Ectodermal cell (in vitro differentiated cells): ENCODE data around the gene C12orf42.

Source experiments
- H3K27ac ChIP-seq: 2 replicates; pipeline ENCODE4 v1.7.0; 2013; ENCODE audit warnings: mild to moderate bottlenecking, low read depth, low read length; ENCODE audit not compliant: insufficient read depth, poor library complexity, severe bottlenecking
- H3K27me3 ChIP-seq: 2 replicates; pipeline ENCODE4 v1.7.0; 2013; ENCODE audit warnings: mild to moderate bottlenecking, low read length; ENCODE audit not compliant: insufficient read depth, control insufficient read depth, poor library complexity, severe bottlenecking
- H3K36me3 ChIP-seq: one replicate; pipeline ENCODE4 v1.7.0; 2013; ENCODE audit warnings: low read length; ENCODE audit not compliant: control insufficient read depth, insufficient read depth
- H3K4me1 ChIP-seq: one replicate; pipeline ENCODE4 v1.7.0; 2013; ENCODE audit warnings: low read length; ENCODE audit not compliant: control insufficient read depth, insufficient read depth
- H3K4me3 ChIP-seq: 2 replicates; pipeline ENCODE4 v1.7.0; 2013; ENCODE audit warnings: low read depth, low read length, control low read depth; ENCODE audit not compliant: insufficient read depth
- H3K9me3 ChIP-seq: 2 replicates; pipeline ENCODE4 v1.7.0; 2013; ENCODE audit warnings: mild to moderate bottlenecking, low read length, moderate library complexity; ENCODE audit not compliant: control insufficient read depth
- WGBS, 2 experiments: methylation state at CpG; one replicate each; pipeline ENCODE4 v1.1.7; 2013; ENCODE audit warnings: missing lambda C conversion rate in 2 of 2; 5-methylcytosine and 5-hydroxymethylcytosine counted together

The C12orf42 gene

DNA sequence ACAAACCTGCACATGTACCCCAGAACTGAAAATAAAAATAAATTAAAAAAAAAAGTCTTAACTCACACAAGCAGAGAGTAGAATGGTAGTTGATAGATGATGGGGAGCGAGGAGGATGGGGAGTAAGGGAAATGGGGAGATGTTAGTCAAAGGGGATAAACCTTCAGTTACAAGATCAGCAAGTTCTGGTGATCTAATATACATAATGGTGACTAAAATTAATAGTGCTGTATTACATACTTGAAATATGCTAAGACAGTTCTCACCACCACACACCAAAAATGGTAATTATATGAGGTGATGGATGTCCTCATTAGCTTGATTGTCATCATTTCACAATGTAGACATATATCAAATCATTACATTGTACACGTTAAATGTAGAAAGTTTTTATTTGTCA is 3.2 kb upstream of the C12orf42 start:
- no peak overlapping the region for H3K27ac ChIP-seq
- H3K9me3 ChIP-seq = no peaks in the 10 kb centered on the region
- no peak overlapping the region for H3K4me3 ChIP-seq
- peaks cover 6% of the 10 kb centered on the region for H3K4me1 ChIP-seq
- H3K27me3 ChIP-seq = no peaks in the 10 kb centered on the region
- 94% methylated on average over 1 to 2 of the region's 2 CpGs for WGBS, 2 experiments
- no peaks in the 10 kb centered on the region for H3K36me3 ChIP-seq

DNA sequence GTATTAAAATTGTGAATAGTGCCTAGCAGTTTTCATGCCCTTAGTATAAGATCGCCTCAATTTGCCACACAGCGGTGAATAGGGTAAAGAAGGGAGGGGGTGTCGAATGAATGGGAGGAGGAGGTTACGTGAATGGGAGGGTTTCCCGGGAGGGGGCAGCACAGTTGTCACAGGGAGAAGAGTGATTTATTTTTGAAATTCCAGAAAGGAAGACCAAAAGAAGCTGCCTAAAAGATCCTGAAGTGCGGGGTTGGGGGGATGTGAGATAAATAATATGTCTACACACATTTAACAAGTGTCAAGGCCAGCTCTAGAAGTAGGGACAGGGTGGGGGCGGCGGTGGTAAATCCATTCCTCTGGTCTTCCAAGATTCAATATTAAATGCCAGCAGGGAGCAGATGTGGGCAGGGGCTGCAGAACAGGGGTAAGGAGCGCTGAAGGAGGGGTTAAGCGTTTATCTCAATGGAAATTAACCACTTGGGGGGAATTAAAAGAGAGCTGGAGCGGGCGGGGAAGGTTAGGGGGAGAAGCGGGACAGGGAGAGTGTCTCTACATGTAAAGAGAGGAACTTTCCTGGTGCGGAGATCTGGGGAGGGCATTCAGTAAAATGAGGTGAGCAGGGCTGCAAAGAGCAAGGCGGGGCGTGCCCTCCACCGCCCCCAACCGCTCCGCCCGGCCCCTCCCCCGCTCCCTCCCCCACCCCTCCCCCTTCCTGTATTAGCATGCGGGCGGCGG is 867 bp downstream of the C12orf42 start:
- H3K4me1 ChIP-seq = peaks cover 7% of the 10 kb centered on the region
- H3K36me3 ChIP-seq = no peaks in the 10 kb centered on the region
- no peaks in the 10 kb centered on the region for H3K9me3 ChIP-seq
- H3K4me3 ChIP-seq = peak overlapping the region; percentile 34
- H3K27me3 ChIP-seq = no peaks in the 10 kb centered on the region
- H3K27ac ChIP-seq = peak overlapping the region; percentile 56
- 0 to 3% methylated on average over 16 to 17 of the region's 24 CpGs for WGBS, 2 experiments

DNA sequence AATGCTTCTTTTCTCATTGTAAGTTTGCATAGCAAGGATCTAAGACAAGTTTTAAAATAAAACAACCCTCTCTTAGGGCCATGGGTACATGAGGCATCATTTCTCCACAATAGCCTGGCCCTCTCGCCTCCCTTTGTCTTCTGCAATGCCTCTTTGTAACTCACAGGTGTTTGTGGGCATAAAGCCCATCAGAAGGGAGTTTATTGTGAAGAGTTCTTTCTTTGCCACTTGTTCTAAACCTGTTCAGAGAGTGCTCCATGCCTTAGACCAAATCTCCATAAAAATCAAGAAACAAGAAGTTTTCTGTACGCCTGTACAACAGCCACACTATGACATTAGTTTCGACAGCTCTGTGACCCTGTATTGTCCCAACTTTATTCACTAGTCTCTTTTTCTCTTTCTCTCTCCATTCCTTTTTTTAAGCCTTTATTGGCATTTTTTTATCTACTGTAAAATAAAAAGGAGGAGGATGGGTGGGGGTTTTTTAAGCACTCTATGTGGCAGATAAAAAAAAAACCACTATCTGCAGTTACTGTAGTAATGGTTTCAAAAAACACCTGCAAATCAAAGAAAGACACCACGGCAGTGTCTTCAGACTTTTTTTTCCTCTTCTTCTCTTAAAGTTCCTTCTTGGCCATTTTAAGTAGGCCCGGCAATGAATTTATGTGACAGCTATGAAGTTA is 1.6 kb downstream of the C12orf42 start:
- no peaks in the 10 kb centered on the region for H3K27me3 ChIP-seq
- peak overlapping the region; percentile 34 for H3K4me3 ChIP-seq
- 64 to 65% methylated on average over 5 of the region's 5 CpGs for WGBS, 2 experiments
- H3K9me3 ChIP-seq = no peaks in the 10 kb centered on the region
- no peak overlapping the region for H3K27ac ChIP-seq
- no peaks in the 10 kb centered on the region for H3K36me3 ChIP-seq
- H3K4me1 ChIP-seq = peaks cover 7% of the 10 kb centered on the region

DNA sequence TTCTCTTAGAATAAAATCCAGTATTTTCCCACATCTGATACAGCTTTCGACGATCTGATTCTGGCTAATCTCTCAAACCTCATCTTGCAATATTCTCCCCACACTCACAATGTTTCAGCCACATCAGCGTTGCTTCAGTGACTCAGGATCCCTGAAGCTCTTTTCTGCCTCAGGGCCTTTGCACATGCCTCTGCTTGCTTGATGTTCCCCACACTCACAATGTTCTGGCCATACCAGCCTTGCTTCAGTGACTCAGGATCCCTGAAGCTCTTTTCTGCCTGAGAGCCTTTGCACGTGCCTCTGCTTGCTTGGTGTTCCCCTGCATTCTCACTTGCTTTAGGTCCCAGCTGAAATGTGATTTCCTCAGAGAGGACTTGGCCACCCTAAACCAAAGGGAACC is 2.6 kb downstream of the C12orf42 start:
- no peak overlapping the region for H3K4me3 ChIP-seq
- no peak overlapping the region for H3K27ac ChIP-seq
- H3K4me1 ChIP-seq = peaks cover 7% of the 10 kb centered on the region
- no peaks in the 10 kb centered on the region for H3K9me3 ChIP-seq
- WGBS, 2 experiments = 90 to 93% methylated on average over 4 of the region's 4 CpGs
- H3K27me3 ChIP-seq = no peaks in the 10 kb centered on the region
- H3K36me3 ChIP-seq = no peaks in the 10 kb centered on the region

DNA sequence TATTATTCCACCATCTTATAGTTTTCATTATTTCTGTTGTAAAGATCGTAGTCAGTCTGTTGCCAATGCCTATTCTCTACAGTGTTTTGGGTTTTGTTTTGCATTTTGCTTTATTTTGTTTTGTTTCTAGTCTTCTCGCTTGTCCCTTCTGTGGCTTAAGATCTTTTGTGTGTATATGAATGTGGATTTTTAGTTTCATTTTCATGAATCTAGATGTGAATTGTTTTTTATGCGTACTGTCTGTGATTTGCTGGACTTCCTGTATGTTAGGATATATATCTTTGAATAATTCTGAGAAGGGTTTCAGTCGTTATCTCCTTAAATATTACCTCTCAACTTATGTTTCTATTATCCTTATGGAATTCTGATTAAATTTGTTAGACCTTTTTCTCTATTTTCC is 13.4 kb downstream of the C12orf42 start:
- 84 to 97% methylated on average over 1 to 2 of the region's 4 CpGs for WGBS, 2 experiments
- no peak overlapping the region for H3K27ac ChIP-seq
- H3K36me3 ChIP-seq = no peaks in the 10 kb centered on the region
- no peaks in the 10 kb centered on the region for H3K4me1 ChIP-seq
- no peaks in the 10 kb centered on the region for H3K27me3 ChIP-seq
- H3K9me3 ChIP-seq = no peaks in the 10 kb centered on the region
- H3K4me3 ChIP-seq = no peak overlapping the region

DNA sequence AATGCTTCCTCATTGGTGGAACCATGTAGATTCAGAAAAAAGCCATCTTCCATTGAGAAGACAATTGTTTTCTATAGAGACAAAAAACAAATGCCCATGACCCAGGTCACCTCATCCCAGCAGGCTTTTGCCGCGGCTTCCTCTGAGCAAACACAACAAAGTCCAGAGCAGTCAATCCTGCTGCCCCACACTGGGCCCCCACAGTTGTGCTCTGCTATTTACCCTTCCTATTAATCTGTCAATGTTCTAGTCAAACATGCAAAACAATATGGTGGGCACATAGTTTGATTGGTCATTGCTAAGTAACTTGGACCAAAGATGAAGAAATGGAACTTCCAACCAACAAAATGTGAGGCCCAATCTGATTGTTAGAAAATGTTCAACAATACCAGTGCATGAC is 20.7 kb downstream of the C12orf42 start:
- 28 to 56% methylated on average over 2 of the region's 2 CpGs for WGBS, 2 experiments
- Histone ChIP-seq H3K36me3 (no peaks in the 10 kb centered on the region), H3K27me3 (no peaks in the 10 kb centered on the region)

DNA sequence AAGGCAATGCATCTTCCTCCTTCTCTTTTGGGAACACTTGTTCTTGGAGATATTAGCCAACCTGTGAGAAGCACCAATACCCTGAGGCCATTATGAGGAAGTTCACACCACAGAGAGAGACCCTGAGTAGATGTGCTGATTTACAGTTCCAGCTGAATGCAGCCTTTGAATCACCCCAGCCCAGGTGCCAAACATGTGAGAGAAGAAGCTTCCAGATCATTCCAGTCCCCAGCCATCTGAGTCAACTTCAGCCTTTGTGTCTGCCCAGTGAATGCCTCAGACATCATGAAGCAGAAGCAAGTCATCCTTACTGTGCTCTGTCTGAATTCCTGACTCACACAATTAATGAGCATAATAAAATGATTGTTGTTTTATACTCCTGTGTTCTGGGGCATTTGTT is 25.1 kb downstream of the C12orf42 start:
- Histone ChIP-seq H3K27me3 (no peaks in the 10 kb centered on the region), H3K36me3 (no peaks in the 10 kb centered on the region), H3K4me3 (no peak overlapping the region), H3K27ac (no peak overlapping the region), H3K9me3 (no peaks in the 10 kb centered on the region), H3K4me1 (no peaks in the 10 kb centered on the region)

More for the DNA sequence above, 20.7 kb downstream of the C12orf42 start:
- Histone ChIP-seq H3K9me3 (no peaks in the 10 kb centered on the region), H3K4me3 (no peak overlapping the region), H3K4me1 (no peaks in the 10 kb centered on the region), H3K27ac (no peak overlapping the region)

DNA sequence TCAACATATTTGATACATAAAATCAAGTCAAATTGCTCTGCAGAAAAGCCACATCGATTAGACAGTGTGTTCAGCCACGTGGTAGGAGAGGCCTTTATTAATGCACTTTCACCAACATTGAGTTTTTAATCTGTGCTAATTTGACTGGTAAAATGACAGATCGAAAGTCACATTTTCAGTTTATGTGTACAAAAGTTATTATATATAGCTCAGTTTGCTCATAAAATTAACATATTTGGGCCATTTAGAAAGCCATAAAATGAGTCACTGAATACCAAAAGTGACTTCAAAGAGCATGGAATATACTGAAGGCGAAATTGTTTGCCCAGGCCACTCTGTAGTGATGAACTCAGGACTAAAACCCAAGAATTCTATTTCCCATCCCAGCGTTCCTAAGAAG is 26.0 kb downstream of the C12orf42 start:
- 80 to 91% methylated on average over 3 to 5 of the region's 5 CpGs for WGBS, 2 experiments
- Histone ChIP-seq H3K36me3 (no peaks in the 10 kb centered on the region), H3K27ac (no peak overlapping the region), H3K27me3 (no peaks in the 10 kb centered on the region), H3K4me3 (no peak overlapping the region), H3K9me3 (no peaks in the 10 kb centered on the region), H3K4me1 (no peaks in the 10 kb centered on the region)

DNA sequence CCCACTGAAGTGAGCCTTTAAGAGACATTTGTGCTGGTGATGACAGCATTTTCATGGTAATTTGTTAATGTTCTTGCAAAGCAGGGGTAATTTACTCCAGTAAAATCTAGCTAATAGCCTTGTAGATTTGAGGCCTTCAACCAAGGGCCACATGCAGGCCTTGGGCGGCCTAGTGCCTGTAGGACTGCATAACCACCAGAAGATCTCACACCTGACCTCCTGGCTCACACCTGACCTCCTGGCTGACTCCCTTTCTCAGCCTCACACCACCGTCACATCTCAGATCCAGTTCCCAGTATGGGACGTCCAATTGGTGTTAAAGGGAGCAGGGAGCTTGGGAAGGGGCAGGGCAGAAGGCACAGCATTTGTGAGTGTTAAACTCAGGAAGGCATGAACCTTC is 26.9 kb downstream of the C12orf42 start:
- H3K4me3 ChIP-seq = no peak overlapping the region
- H3K27ac ChIP-seq = no peak overlapping the region
- no peaks in the 10 kb centered on the region for H3K9me3 ChIP-seq
- no peaks in the 10 kb centered on the region for H3K4me1 ChIP-seq
- H3K27me3 ChIP-seq = no peaks in the 10 kb centered on the region
- H3K36me3 ChIP-seq = no peaks in the 10 kb centered on the region
- 79 to 80% methylated on average over 3 of the region's 3 CpGs for WGBS, 2 experiments

DNA sequence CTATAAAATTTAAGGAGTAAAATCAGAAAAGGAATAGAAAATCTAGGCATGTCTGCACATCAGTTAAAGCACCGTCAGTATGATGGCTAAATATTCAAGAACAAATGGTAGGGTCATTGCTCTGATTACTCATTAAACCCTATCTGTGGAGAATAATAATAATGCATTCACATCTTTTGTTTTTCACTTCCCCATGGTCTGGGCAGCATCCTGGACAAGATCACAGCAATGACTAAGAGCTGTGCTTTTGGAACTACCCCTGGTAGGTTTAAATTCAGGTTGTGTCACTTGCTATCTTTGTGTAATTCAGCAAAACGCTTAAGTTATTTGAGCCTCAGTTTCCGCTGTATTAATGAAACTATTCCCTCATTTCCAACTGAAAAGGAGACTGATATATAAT is 33.1 kb downstream of the C12orf42 start:
- Histone ChIP-seq H3K4me3 (no peak overlapping the region), H3K9me3 (no peaks in the 10 kb centered on the region), H3K4me1 (no peaks in the 10 kb centered on the region), H3K27me3 (no peaks in the 10 kb centered on the region), H3K36me3 (no peaks in the 10 kb centered on the region), H3K27ac (no peak overlapping the region)
- 90 to 92% methylated on average over 2 to 3 of the region's 3 CpGs for WGBS, 2 experiments
